HL-60 (cell line): ENCODE results near the gene OR4D2.

ENCODE experiments used
- CTCF ChIP-seq: IDR thresholded peaks from one replicate; pipeline ENCODE4 v1.5.1; 2011; ENCODE audit warnings: low read length, control low read depth, inconsistent platforms; ENCODE audit not compliant: insufficient read depth
- GABPA ChIP-seq: IDR thresholded peaks from 2 replicates; pipeline ENCODE4 v1.6.1; 2012; ENCODE audit warnings: low read depth

- no peak for TF ChIP-seq CTCF
- no peak for TF ChIP-seq GABPA
Measured at GRCh38 chr17:58144801-58145200, 22.0 kb upstream of the OR4D2 start.
